ENCODE results near the gene RPL13. TPM values are rescaled to one million over a fixed set of nuclear protein-coding genes. Genes with fewer than 3 reads are reported as not detected.

RPL13 gene
- total and polyA plus RNA-seq, 10 of the 15 experiments (the other 5 are each of a cell fraction or from before 2014, with no cell fraction given), result 386 to 9,428 (median 2,486) TPM

GRCh38 chr16:89583197-89583894 is 22.9 kb downstream of the RPL13 start:
- no peak for ATAC-seq
- Histone ChIP-seq H3K9ac (ENCODE audit: control insufficient read depth, insufficient read depth, low read length) (no peak overlapping the region), H2AFZ (ENCODE audit: control insufficient read depth, low read depth, low read length) (no peak overlapping the region), H3K4me2 (ENCODE audit: control insufficient read depth, insufficient read depth) (no peak overlapping the region), H3K4me1 (ENCODE audit: control insufficient read depth, insufficient read depth, low read length) (no peaks in the 10 kb centered on the region), H3K4me3 (no peak overlapping the region), H3K27ac (ENCODE audit: control insufficient read depth, insufficient read depth) (no peak overlapping the region), H3K9me3 (replicated peaks; ENCODE audit: control insufficient read depth, insufficient read depth, low read length) (no peaks in the 10 kb centered on the region; the same call in 2 of the 3 replicates), H3K27me3 (replicated peaks in 1 of 2; ENCODE audit: control insufficient read depth in 2 of 2, insufficient read depth in 2 of 2, low read length in 1 of 2) (no peaks in the 10 kb centered on the region), H4K20me1 (ENCODE audit: control insufficient read depth, insufficient read depth) (no peaks in the 10 kb centered on the region), H3K79me2 (ENCODE audit: control insufficient read depth, insufficient read depth, low read length) (no peaks in the 10 kb centered on the region), H3K36me3 (ENCODE audit: control insufficient read depth in 2 of 2, insufficient read depth in 2 of 2, low read length in 1 of 2) (no peaks in the 10 kb centered on the region)
- no peak for DNase-seq (ENCODE audit: low read depth, low spot score)
- POLR2A ChIA-PET, result no interaction called here
- TF ChIP-seq CHD4 (IDR thresholded peaks at IDR 0.05), result no peak
- TF ChIP-seq, protein P1, sequence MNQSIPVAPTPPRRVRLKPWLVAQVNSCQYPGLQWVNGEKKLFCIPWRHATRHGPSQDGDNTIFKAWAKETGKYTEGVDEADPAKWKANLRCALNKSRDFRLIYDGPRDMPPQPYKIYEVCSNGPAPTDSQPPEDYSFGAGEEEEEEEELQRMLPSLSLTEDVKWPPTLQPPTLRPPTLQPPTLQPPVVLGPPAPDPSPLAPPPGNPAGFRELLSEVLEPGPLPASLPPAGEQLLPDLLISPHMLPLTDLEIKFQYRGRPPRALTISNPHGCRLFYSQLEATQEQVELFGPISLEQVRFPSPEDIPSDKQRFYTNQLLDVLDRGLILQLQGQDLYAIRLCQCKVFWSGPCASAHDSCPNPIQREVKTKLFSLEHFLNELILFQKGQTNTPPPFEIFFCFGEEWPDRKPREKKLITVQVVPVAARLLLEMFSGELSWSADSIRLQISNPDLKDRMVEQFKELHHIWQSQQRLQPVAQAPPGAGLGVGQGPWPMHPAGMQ (IDR thresholded peaks at IDR 0.05; ENCODE audit: borderline replicate concordance), result no peak
- no peak for TF ChIP-seq MTA3 (IDR thresholded peaks at IDR 0.05; ENCODE audit: borderline replicate concordance, low read length)
- TF ChIP-seq CBX5 (IDR thresholded peaks at IDR 0.05; ENCODE audit: low read depth), result no peak
- no peak for TF ChIP-seq RFX5 (IDR thresholded peaks at IDR 0.05; ENCODE audit: low read depth, low read length)
- in situ Hi-C loops (cut with MboI), result no loop called here
- intact Hi-C loops (cut with micrococcal nuclease; ENCODE audit: unreplicated experiment), result no loop called here
- WGBS (ENCODE audit: insufficient coverage, insufficient replicate concordance, low lambda C conversion rate, missing lambda C conversion rate), result 78% methylated on average over 33 of the region's 36 CpGs
- RAD21 ChIA-PET (ENCODE audit: unreplicated experiment), result no interaction called here
- CTCF ChIA-PET, result no interaction called here
- SMC1A ChIA-PET (ENCODE audit: uncharacterized antibody, unreplicated experiment), result no interaction called here
- FAIRE-seq, result no peak
- BruUV-seq (replicated peaks), result no TSS peak
